Erythroblast (primary cell): ENCODE measurements around the gene FAM228B.

Experiments
- GATA1 ChIP-seq: IDR thresholded peaks from 2 replicates; pipeline ENCODE4 v1.6.1; 2011; ENCODE audit warnings: low read depth, mild to moderate bottlenecking, control low read depth, low read length, moderate library complexity
- POLR2A ChIP-seq: IDR thresholded peaks from 2 replicates; pipeline ENCODE4 v1.6.1; 2011; ENCODE audit warnings: mild to moderate bottlenecking, low read length

DNA sequence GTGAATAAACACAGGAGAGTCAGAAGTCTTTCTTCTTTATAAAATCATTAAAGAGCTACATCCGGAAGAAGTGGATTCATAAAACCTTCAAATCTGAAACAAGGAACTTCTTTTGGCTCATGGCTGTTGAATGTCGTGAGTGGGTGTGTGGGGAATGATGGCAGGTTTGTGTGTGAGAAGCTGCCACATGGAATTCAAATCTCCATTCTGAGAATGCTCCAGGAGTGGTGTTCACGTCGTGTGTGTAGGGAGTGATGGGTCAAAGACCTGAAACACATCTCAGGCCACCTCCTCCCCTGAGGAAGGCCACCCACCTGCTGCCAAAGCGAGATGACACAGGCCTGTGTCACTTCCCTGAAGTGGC, 80.5 kb downstream of the FAM228B start:
- no peak for TF ChIP-seq POLR2A
- TF ChIP-seq GATA1 = no peak
